MM.1S (cell line): ENCODE data around the gene RPS6KA3.

Source experiments
- DNase-seq: peaks from one replicate; pipeline ENCODE4 v3.0.0-alpha.2; 2015
- H2AFZ ChIP-seq: fragments of 300-600 bp; sonication (generic); 2 replicates; pipeline ENCODE4 v1.6.0; 2016; ENCODE audit warnings: antibody characterized with exemption, low read length
- H3F3A ChIP-seq: fragments of 300-600 bp; sonication (generic); 2 replicates; pipeline ENCODE4 v1.6.1; 2016; ENCODE audit warnings: mild to moderate bottlenecking, antibody characterized with exemption, low read length, moderate library complexity, mixed read lengths; ENCODE audit not compliant: insufficient read depth
- H3K27ac ChIP-seq: fragments of 300-600 bp; sonication (generic); 2 replicates; pipeline ENCODE4 v1.5.1; 2016; ENCODE audit warnings: mild to moderate bottlenecking, low read length
- H3K27me3 ChIP-seq: fragments of 300-600 bp; sonication (generic); replicated peaks from 2 replicates; pipeline ENCODE4 v1.6.0; 2016; ENCODE audit warnings: low read length; ENCODE audit not compliant: insufficient read depth
- H3K36me3 ChIP-seq: fragments of 300-600 bp; sonication (generic); replicated peaks from 2 replicates; pipeline ENCODE4 v1.6.1; 2016; ENCODE audit warnings: mild to moderate bottlenecking, low read length, mixed read lengths; ENCODE audit not compliant: insufficient read depth
- H3K4me1 ChIP-seq: fragments of 300-600 bp; sonication (generic); 2 replicates; pipeline ENCODE4 v1.6.1; 2016; ENCODE audit warnings: low read length, mixed read lengths
- H3K4me2 ChIP-seq: fragments of 300-600 bp; sonication (generic); 2 replicates; pipeline ENCODE4 v1.6.0; 2016; ENCODE audit warnings: low read depth, low read length
- H3K4me3 ChIP-seq: fragments of 300-600 bp; sonication (generic); 2 replicates; pipeline ENCODE4 v1.5.1; 2016; ENCODE audit warnings: low read length, mixed read lengths
- H3K79me2 ChIP-seq: fragments of 300-600 bp; sonication (generic); 2 replicates; pipeline ENCODE4 v1.6.1; 2016; ENCODE audit warnings: mixed run types, low read length, mixed read lengths
- H3K9ac ChIP-seq: fragments of 300-600 bp; sonication (generic); 2 replicates; pipeline ENCODE4 v1.6.1; 2016; ENCODE audit warnings: low read length, mixed read lengths
- H3K9me2 ChIP-seq: fragments of 300-600 bp; sonication (generic); replicated peaks from 2 replicates; pipeline ENCODE4 v1.6.1; 2016; ENCODE audit warnings: mild to moderate bottlenecking, low read length, mixed read lengths; ENCODE audit not compliant: insufficient read depth
- H3K9me3 ChIP-seq: fragments of 300-600 bp; sonication (generic); replicated peaks from 2 replicates; pipeline ENCODE4 v1.6.1; 2016; ENCODE audit warnings: mild to moderate bottlenecking, low read length, mixed read lengths; ENCODE audit not compliant: insufficient read depth
- H4K20me1 ChIP-seq: fragments of 300-600 bp; sonication (generic); 2 replicates; pipeline ENCODE4 v1.6.1; 2016; ENCODE audit warnings: mild to moderate bottlenecking, low read length, moderate library complexity, mixed read lengths; ENCODE audit not compliant: insufficient read depth
- EZH2 ChIP-seq: fragments of 300-600 bp; sonication (generic); optimal IDR thresholded peaks from 2 replicates; pipeline ENCODE3; 2017; ENCODE audit warnings: low read depth, mild to moderate bottlenecking, antibody characterized with exemption, low read length, mixed read lengths
- EZH2phosphoT487 ChIP-seq: fragments of 300-600 bp; sonication (generic); IDR thresholded peaks from 2 replicates; pipeline ENCODE4 v1.6.1; 2018; ENCODE audit warnings: antibody characterized with exemption, low read length
- TF ChIP-seq, protein P1 (sequence below): fragments of 300-600 bp; sonication (generic); IDR thresholded peaks from 2 replicates; pipeline ENCODE4 v1.5.1; 2016; ENCODE audit warnings: antibody characterized with exemption, low read length, mixed read lengths

The RPS6KA3 gene

DNA sequence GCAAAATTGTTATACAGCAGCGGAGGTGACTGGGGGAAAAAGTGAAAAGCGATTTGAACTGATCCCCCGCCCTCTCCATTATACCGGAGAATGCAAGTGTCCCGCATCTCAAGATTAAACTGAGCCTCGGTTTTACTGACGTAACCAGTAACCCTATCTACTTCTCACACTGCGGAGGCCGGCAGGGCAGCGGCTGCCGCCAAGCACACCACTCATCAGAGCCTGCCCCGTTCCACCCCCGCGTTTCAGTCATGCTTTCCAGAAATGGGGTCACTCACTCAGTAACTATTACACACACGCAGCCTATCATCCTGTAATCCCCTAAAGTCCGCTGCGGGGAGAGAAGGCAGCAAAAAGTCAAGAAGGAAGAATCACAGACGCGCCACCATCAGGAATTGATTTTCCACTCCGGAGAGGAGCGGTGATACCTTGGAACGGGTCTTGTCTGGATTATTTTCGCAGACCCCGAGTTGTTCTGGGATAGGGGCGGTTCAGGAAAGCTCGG lies 1.4 kb downstream of the RPS6KA3 start:
- Histone ChIP-seq H3K4me2 (peak overlapping the region; percentile 70), H2AFZ (no peak overlapping the region), H3K4me1 (peaks cover 13% of the 10 kb centered on the region; the same call in 1 of the 2 replicates), H3K27me3 (no peaks in the 10 kb centered on the region), H3K9me3 (no peaks in the 10 kb centered on the region), H3K9me2 (no peaks in the 10 kb centered on the region), H3K36me3 (no peaks in the 10 kb centered on the region), H3K9ac (peak overlapping the region; percentile 68), H4K20me1 (no peaks in the 10 kb centered on the region), H3K4me3 (peak overlapping the region; percentile 63), H3F3A (peaks cover 3% of the 10 kb centered on the region), H3K79me2 (peaks cover 56% of the 10 kb centered on the region), H3K27ac (peak overlapping the region; percentile 28; the same call in 1 of the 2 replicates)
- no peak for TF ChIP-seq EZH2
- no peak for TF ChIP-seq EZH2phosphoT487
- TF ChIP-seq, protein P1, sequence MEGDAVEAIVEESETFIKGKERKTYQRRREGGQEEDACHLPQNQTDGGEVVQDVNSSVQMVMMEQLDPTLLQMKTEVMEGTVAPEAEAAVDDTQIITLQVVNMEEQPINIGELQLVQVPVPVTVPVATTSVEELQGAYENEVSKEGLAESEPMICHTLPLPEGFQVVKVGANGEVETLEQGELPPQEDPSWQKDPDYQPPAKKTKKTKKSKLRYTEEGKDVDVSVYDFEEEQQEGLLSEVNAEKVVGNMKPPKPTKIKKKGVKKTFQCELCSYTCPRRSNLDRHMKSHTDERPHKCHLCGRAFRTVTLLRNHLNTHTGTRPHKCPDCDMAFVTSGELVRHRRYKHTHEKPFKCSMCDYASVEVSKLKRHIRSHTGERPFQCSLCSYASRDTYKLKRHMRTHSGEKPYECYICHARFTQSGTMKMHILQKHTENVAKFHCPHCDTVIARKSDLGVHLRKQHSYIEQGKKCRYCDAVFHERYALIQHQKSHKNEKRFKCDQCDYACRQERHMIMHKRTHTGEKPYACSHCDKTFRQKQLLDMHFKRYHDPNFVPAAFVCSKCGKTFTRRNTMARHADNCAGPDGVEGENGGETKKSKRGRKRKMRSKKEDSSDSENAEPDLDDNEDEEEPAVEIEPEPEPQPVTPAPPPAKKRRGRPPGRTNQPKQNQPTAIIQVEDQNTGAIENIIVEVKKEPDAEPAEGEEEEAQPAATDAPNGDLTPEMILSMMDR: no peak
- DNase-seq: peak; percentile 56

DNA sequence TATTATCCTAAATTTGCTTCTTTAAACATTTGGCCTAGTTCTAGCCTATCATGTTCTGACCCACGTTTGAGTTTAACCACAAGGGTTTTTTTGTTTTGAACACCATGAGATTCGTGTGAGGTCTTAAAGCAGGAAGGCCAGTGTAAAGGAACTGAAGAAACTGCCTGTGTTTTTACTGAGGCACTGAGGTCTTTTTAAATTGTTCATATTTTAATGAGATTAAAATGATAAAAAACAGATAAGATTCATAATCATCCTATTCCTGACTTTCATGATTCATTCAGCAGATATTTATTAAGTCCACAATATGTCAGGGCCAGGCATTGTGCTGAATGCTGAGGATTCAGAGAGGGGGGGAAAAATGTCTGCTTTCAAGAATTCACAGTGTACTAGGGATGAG lies 3.2 kb downstream of the RPS6KA3 start:
- peak; percentile 61 for DNase-seq

DNA sequence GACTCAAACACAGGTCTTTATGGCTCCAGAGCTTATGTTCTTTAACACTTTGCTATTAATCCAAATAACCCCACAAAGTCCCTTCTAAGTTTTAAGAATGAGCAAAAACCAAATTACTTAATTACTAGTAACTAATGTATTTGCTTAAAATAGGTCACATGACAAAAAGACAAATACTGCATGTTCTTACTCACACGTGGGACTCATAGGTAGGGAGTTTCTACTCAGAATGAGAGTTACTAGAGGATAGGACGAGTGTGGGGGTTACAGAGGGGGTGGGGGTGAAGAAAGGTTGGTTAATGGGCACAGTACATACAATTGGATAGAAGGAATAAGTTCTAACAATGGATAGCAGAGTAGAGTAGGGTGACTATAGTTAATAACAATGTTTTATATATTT lies 5.8 kb downstream of the RPS6KA3 start:
- Histone ChIP-seq H3K4me1 (peaks cover 13% of the 10 kb centered on the region; the same call in 1 of the 2 replicates), H3F3A (peaks cover 3% of the 10 kb centered on the region), H3K9ac (no peak overlapping the region), H3K4me3 (no peak overlapping the region), H3K9me2 (no peaks in the 10 kb centered on the region), H2AFZ (no peak overlapping the region), H4K20me1 (no peaks in the 10 kb centered on the region), H3K27ac (no peak overlapping the region), H3K27me3 (no peaks in the 10 kb centered on the region), H3K9me3 (no peaks in the 10 kb centered on the region), H3K36me3 (no peaks in the 10 kb centered on the region), H3K4me2 (no peak overlapping the region), H3K79me2 (peaks cover 69% of the 10 kb centered on the region)
- TF ChIP-seq EZH2 (no peak), EZH2phosphoT487 (no peak)
- TF ChIP-seq, protein P1: no peak
- DNase-seq: no peak

More for the DNA sequence above, 3.2 kb downstream of the RPS6KA3 start:
- H3K79me2 ChIP-seq: peaks cover 69% of the 10 kb centered on the region
- H3K27me3 ChIP-seq: no peaks in the 10 kb centered on the region
- no peaks in the 10 kb centered on the region for H3K9me2 ChIP-seq
- H3K27ac ChIP-seq: peak overlapping the region; percentile 35; the same call in 1 of the 2 replicates
- no peaks in the 10 kb centered on the region for H4K20me1 ChIP-seq
- TF ChIP-seq EZH2phosphoT487 (no peak), EZH2 (no peak)
- TF ChIP-seq, protein P1: no peak
- peaks cover 13% of the 10 kb centered on the region; the same call in 1 of the 2 replicates for H3K4me1 ChIP-seq
- H3K9me3 ChIP-seq: no peaks in the 10 kb centered on the region
- H3K4me3 ChIP-seq: no peak overlapping the region
- H3K9ac ChIP-seq: no peak overlapping the region
- H2AFZ ChIP-seq: no peak overlapping the region
- H3F3A ChIP-seq: peaks cover 3% of the 10 kb centered on the region
- no peaks in the 10 kb centered on the region for H3K36me3 ChIP-seq
- H3K4me2 ChIP-seq: peak overlapping the region; percentile 70
